K562 (cell line): ENCODE measurements around the gene UHRF1. TPM values are rescaled to one million over a fixed set of nuclear protein-coding genes. Genes with fewer than 3 reads are reported as not detected.

Experiments used
- ELF1 ChIP-seq: fragments of 200-800 bp; sonication (Bioruptor generic); IDR thresholded peaks from 2 replicates; pipeline ENCODE4 v1.6.1; 2016; ENCODE audit warnings: missing genetic modification characterization, missing compliant biosample characterization
- GABPB1 ChIP-seq: sonication (generic); formaldehyde crosslinking; IDR thresholded peaks from 2 replicates; pipeline ENCODE4 v1.8.0; 2022; ENCODE audit warnings: mild to moderate bottlenecking, missing genetic modification reagents
- MAFG ChIP-seq: fragments of 450-650 bp; conservative IDR thresholded peaks from 2 replicates; pipeline ENCODE4 v1.6.1; 2016; ENCODE audit warnings: missing genetic modification characterization, missing compliant biosample characterization
- MYNN ChIP-seq, 2 experiments: sonication (generic); formaldehyde crosslinking in 1 of 2; IDR thresholded peaks; 2 replicates each; pipeline versions ENCODE4 v1.5.0 to v1.6.1; 2016 to 2020; ENCODE audit warnings: antibody characterized with exemption in 1 of 2, missing genetic modification reagents in 1 of 2
- SMARCC2 ChIP-seq: fragments of 450-650 bp; IDR thresholded peaks from 2 replicates; pipeline ENCODE4 v1.6.1; 2017; ENCODE audit warnings: antibody characterized with exemption, moderate library complexity, mild to moderate bottlenecking, low read depth
- SRSF9 ChIP-seq: fragments of 200-400 bp; formaldehyde crosslinking; IDR thresholded peaks from 2 replicates; pipeline ENCODE4 v1.6.1; 2017; ENCODE audit warnings: low read depth, low read length, borderline replicate concordance
- TBP ChIP-seq: optimal IDR thresholded peaks from 2 replicates; pipeline ENCODE3; 2011; ENCODE audit warnings: low read depth, low read length, improper control_type of control experiment
- ZFX ChIP-seq: sonication (generic); formaldehyde crosslinking; IDR thresholded peaks from 2 replicates; pipeline ENCODE4 v1.8.0; 2022; ENCODE audit warnings: mild to moderate bottlenecking, missing genetic modification reagents, moderate library complexity
- ZNF165 ChIP-seq: fragments of 250-450 bp; sonication (Bioruptor Pico); IDR thresholded peaks from 2 replicates; pipeline ENCODE4 v1.4.0; 2020; ENCODE audit warnings: borderline replicate concordance
- polyA plus RNA-seq, 8 experiments: library from polyadenylated mRNA; depleted of rRNA in 4 of 8; stranded (reverse) in 5 of 8; unstranded in 3 of 8; fragments of >200 nt; fragmentation: Nextera tagmentation in 2 of 8; fragmentation: Illumina TruSeq in 1 of 8; extraction: Ambion mirVana in 2 of 8; extraction: Trizol in 1 of 8; gene quantifications; 2 replicates each; pipeline versions ENCODE4 v1.2.1 to v1.2.3, GENCODE V29; 2011 to 2014; ENCODE audit warnings: inconsistent platforms in 1 of 8, missing spikeins in 1 of 8
- total RNA-seq, 7 experiments: library from RNA; depleted of rRNA in 6 of 7; stranded (reverse); fragments of >200 nt in 6 of 7; fragmentation: Illumina TruSeq in 2 of 7; extraction: Trizol in 2 of 7; gene quantifications; 2 replicates each; pipeline versions ENCODE4 v1.2.1 to v1.2.3, GENCODE V29; 2011 to 2021; ENCODE audit warnings: low replicate concordance in 1 of 7
- TF ChIP-seq, protein P1 (sequence below), 3 experiments: IDR thresholded peaks in 2 of 3; conservative IDR thresholded peaks in 1 of 3; 2 replicates each; pipeline ENCODE4 v1.5.1; 2011 to 2012; ENCODE audit warnings: low read length in 3 of 3, mild to moderate bottlenecking in 3 of 3, control low read depth in 2 of 3, improper control_type of control experiment in 1 of 3, inconsistent platforms in 1 of 3, low read depth in 1 of 3, mixed read lengths in 1 of 3, moderate library complexity in 1 of 3; ENCODE audit not compliant: insufficient read depth in 2 of 3
- TF ChIP-seq, protein P2 (sequence below): fragments of 250-450 bp; sonication (Bioruptor Pico); IDR thresholded peaks from 2 replicates; pipeline ENCODE4 v1.5.0; 2020; ENCODE audit warnings: mild to moderate bottlenecking, borderline replicate concordance
- TF ChIP-seq, protein P3 (sequence below): sonication (generic); formaldehyde crosslinking; IDR thresholded peaks from 2 replicates; pipeline ENCODE4 v1.8.1; 2023; ENCODE audit warnings: missing genetic modification reagents, mild to moderate bottlenecking, borderline replicate concordance
- TF ChIP-seq, protein P4 (sequence below): fragments of 200-400 bp; formaldehyde crosslinking; IDR thresholded peaks from 2 replicates; pipeline ENCODE4 v1.6.1; 2017; ENCODE audit warnings: mild to moderate bottlenecking, low read depth, low read length, moderate library complexity

The UHRF1 gene
- total and polyA plus RNA-seq, 9 of the 15 experiments (the other 6 are each of a cell fraction or from before 2014, with no cell fraction given): 6.0 to 101 (median 30.9) TPM

DNA sequence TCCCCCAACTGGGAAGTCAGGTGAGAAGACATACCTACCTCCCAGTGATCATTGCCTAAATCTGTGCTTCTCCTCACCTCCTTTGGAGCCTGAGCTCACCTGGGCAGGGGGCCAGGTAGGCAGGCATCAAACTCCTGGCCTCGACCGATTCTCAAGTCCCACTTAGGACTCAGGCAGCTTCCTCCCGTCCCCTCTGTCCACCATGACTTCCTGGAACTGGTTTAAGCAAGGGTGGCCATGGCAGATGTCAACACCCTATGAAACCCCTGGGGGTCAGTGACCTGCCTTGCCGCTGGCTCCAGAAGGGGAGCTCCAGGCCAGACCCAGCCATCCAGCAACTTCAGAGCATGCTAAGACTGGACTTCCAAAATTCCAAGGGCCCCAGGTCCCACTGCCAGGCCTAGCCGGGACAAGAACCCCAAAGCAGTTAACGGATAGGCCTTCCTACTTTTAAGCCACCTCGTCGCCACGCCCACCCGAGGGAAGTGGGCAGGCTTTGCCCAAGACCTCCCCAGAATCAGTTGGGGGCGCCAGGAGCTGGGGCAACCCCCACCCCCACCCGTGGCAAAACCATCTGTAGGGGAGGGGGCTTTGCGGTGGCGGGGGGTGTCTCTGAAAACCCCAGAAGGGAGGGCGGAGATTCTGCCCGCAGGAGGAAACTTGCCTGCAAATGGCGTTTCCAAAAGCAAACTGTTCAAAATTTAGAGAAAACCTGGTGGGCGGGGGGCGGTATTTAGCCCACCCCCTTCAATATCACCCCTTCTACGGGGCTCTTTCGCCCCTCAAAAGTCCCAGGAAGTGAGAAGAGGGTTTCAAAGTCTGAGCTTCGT is 42.5 kb upstream of the UHRF1 start (continued):
- TF ChIP-seq SMARCC2: no peak
- no peak for TF ChIP-seq MYNN (IDR thresholded peaks at IDR 0.05)
- no peak for TF ChIP-seq MYNN (CRISPR knock-in tag; IDR thresholded peaks at IDR 0.05)
- TF ChIP-seq ZFX (CRISPR knock-in tag): peak; percentile 65
- no peak for TF ChIP-seq ZNF165 (CRISPR knock-in tag)
- TF ChIP-seq GABPB1 (CRISPR knock-in tag): 0 out of 2 replicates have a peak, but pooled peaks have one; percentile 13
- no peak for TF ChIP-seq TBP
- TF ChIP-seq, protein P1, sequence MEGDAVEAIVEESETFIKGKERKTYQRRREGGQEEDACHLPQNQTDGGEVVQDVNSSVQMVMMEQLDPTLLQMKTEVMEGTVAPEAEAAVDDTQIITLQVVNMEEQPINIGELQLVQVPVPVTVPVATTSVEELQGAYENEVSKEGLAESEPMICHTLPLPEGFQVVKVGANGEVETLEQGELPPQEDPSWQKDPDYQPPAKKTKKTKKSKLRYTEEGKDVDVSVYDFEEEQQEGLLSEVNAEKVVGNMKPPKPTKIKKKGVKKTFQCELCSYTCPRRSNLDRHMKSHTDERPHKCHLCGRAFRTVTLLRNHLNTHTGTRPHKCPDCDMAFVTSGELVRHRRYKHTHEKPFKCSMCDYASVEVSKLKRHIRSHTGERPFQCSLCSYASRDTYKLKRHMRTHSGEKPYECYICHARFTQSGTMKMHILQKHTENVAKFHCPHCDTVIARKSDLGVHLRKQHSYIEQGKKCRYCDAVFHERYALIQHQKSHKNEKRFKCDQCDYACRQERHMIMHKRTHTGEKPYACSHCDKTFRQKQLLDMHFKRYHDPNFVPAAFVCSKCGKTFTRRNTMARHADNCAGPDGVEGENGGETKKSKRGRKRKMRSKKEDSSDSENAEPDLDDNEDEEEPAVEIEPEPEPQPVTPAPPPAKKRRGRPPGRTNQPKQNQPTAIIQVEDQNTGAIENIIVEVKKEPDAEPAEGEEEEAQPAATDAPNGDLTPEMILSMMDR (IDR thresholded peaks at IDR 0.05 in 2 of 3, conservative IDR thresholded peaks at IDR 0.05 in 1 of 3; ENCODE audit: insufficient read depth in 2 of 3, low read depth in 1 of 3, low read length in 3 of 3): peak in 1 of 3 experiments; percentile 19; a peak in 1 of 6 replicates
- TF ChIP-seq MAFG: no peak
- TF ChIP-seq ELF1 (tag): peak; percentile 23; the same call in 1 of the 2 replicates
- TF ChIP-seq, protein P2, sequence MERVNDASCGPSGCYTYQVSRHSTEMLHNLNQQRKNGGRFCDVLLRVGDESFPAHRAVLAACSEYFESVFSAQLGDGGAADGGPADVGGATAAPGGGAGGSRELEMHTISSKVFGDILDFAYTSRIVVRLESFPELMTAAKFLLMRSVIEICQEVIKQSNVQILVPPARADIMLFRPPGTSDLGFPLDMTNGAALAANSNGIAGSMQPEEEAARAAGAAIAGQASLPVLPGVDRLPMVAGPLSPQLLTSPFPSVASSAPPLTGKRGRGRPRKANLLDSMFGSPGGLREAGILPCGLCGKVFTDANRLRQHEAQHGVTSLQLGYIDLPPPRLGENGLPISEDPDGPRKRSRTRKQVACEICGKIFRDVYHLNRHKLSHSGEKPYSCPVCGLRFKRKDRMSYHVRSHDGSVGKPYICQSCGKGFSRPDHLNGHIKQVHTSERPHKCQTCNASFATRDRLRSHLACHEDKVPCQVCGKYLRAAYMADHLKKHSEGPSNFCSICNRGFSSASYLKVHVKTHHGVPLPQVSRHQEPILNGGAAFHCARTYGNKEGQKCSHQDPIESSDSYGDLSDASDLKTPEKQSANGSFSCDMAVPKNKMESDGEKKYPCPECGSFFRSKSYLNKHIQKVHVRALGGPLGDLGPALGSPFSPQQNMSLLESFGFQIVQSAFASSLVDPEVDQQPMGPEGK (CRISPR knock-in tag): no peak
- TF ChIP-seq SRSF9: no peak
- TF ChIP-seq, protein P3, sequence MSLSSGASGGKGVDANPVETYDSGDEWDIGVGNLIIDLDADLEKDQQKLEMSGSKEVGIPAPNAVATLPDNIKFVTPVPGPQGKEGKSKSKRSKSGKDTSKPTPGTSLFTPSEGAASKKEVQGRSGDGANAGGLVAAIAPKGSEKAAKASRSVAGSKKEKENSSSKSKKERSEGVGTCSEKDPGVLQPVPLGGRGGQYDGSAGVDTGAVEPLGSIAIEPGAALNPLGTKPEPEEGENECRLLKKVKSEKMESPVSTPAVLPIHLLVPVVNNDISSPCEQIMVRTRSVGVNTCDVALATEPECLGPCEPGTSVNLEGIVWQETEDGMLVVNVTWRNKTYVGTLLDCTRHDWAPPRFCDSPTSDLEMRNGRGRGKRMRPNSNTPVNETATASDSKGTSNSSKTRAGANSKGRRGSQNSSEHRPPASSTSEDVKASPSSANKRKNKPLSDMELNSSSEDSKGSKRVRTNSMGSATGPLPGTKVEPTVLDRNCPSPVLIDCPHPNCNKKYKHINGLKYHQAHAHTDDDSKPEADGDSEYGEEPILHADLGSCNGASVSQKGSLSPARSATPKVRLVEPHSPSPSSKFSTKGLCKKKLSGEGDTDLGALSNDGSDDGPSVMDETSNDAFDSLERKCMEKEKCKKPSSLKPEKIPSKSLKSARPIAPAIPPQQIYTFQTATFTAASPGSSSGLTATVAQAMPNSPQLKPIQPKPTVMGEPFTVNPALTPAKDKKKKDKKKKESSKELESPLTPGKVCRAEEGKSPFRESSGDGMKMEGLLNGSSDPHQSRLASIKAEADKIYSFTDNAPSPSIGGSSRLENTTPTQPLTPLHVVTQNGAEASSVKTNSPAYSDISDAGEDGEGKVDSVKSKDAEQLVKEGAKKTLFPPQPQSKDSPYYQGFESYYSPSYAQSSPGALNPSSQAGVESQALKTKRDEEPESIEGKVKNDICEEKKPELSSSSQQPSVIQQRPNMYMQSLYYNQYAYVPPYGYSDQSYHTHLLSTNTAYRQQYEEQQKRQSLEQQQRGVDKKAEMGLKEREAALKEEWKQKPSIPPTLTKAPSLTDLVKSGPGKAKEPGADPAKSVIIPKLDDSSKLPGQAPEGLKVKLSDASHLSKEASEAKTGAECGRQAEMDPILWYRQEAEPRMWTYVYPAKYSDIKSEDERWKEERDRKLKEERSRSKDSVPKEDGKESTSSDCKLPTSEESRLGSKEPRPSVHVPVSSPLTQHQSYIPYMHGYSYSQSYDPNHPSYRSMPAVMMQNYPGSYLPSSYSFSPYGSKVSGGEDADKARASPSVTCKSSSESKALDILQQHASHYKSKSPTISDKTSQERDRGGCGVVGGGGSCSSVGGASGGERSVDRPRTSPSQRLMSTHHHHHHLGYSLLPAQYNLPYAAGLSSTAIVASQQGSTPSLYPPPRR (CRISPR knock-in tag): 0 out of 2 replicates have a peak, but pooled peaks have one; percentile 34
- TF ChIP-seq, protein P4, sequence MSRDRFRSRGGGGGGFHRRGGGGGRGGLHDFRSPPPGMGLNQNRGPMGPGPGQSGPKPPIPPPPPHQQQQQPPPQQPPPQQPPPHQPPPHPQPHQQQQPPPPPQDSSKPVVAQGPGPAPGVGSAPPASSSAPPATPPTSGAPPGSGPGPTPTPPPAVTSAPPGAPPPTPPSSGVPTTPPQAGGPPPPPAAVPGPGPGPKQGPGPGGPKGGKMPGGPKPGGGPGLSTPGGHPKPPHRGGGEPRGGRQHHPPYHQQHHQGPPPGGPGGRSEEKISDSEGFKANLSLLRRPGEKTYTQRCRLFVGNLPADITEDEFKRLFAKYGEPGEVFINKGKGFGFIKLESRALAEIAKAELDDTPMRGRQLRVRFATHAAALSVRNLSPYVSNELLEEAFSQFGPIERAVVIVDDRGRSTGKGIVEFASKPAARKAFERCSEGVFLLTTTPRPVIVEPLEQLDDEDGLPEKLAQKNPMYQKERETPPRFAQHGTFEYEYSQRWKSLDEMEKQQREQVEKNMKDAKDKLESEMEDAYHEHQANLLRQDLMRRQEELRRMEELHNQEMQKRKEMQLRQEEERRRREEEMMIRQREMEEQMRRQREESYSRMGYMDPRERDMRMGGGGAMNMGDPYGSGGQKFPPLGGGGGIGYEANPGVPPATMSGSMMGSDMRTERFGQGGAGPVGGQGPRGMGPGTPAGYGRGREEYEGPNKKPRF: no peak
